Pons (tissue), 1 donor: ENCODE results near the gene FBXO47.
"Not testable (repeated sequence)": the region's sequence is repeated elsewhere in the genome, so short reads cannot be mapped to it uniquely, and the experiment has no call there.

Experiments used
- DNase-seq: peaks from one replicate; pipeline ENCODE4 v3.0.0-alpha.2; 2016; ENCODE audit warnings: low spot score

The FBXO47 gene

DNA sequence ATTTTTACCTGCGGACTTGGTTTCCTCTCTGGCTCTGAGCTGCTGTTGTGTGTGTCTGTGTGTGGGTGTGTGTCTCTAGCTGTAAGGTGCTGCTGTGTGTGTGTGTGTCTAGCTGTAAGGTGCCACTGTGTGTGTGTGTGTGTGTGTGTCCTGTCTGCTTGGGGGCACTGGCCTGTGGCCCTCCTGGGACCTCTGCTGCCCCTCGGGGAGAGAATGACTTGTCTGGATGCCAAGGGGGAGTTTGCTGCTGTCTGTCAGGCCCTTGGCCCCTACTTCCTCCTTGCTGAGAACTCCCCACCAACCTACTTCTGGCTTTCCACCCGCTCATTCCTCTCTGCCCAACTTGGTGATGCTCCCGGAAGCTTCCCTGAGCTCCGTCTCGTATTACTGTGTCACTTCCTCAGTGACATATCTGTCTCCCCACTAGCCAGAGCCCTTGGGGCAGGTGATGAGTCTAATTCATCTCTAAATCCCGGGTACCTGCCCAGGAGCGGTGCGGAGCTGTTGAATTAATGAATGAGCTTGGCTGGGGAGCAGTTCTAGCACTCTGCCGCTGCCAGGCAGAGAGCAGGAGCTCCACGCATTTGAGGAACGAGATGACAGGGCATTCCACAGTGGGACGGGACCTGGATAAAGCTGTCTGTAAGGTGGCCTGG, 45.3 kb downstream of the FBXO47 start:
- DNase-seq = peak; percentile 25

DNA sequence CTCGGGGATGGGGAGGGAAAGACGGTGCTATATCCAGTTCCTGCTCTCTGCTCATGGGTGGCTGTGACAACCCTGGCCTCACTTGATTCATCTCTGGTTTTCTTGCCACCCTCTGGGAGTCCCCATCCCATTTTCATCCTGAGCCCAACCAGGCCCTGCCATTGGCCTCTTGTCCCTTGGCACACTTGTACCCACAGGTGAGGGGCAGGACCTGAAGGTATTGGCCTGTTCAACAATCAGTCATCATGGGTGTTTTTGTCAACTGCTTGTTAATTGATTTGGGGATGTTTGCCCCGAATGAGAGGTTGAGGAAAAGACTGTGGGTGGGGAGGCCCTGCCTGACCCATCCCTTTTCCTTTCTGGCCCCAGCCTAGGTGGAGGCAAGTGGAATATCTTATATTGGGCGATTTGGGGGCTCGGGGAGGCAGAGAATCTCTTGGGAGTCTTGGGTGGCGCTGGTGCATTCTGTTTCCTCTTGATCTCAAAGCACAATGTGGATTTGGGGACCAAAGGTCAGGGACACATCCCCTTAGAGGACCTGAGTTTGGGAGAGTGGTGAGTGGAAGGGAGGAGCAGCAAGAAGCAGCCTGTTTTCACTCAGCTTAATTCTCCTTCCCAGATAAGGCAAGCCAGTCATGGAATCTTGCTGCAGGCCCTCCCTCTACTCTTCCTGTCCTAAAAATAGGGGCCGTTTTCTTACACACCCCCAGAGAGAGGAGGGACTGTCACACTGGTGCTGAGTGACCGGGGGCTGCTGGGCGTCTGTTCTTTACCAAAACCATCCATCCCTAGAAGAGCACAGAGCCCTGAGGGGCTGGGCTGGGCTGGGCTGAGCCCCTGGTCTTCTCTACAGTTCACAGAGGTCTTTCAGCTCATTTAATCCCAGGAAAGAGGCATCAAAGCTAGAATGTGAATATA, 46.6 kb downstream of the FBXO47 start:
- DNase-seq = no peak

DNA sequence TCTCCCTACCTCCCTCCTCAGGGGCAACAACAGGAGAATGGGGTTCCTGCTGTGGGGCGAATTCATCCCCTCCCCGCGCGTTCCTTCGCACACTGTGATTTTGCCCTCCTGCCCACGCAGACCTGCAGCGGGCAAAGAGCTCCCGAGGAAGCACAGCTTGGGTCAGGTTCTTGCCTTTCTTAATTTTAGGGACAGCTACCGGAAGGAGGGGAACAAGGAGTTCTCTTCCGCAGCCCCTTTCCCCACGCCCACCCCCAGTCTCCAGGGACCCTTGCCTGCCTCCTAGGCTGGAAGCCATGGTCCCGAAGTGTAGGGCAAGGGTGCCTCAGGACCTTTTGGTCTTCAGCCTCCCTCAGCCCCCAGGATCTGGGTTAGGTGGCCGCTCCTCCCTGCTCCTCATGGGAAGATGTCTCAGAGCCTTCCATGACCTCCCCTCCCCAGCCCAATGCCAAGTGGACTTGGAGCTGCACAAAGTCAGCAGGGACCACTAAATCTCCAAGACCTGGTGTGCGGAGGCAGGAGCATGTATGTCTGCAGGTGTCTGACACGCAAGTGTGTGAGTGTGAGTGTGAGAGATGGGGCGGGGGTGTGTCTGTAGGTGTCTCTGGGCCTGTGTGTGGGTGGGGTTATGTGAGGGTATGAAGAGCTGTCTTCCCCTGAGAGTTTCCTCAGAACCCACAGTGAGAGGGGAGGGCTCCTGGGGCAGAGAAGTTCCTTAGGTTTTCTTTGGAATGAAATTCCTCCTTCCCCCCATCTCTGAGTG, 47.7 kb downstream of the FBXO47 start:
- DNase-seq = no peak

DNA sequence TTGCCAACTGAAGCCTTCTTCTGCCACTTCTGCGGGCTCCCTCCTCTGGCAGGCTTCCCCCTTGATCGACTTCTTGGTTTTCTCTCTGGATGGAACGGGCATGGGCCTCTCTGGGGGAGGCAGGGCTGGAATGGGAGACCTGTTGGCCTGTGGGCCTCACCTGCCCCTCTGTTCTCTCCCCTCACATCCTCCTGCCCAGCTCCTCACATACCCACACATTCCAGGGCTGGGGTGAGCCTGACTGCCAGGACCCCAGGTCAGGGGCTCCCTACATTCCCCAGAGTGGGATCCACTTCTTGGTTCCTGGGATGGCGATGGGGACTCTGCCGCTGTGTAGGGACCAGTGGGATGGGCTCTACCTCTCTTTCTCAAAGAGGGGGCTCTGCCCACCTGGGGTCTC, 48.3 kb downstream of the FBXO47 start:
- DNase-seq = no peak

DNA sequence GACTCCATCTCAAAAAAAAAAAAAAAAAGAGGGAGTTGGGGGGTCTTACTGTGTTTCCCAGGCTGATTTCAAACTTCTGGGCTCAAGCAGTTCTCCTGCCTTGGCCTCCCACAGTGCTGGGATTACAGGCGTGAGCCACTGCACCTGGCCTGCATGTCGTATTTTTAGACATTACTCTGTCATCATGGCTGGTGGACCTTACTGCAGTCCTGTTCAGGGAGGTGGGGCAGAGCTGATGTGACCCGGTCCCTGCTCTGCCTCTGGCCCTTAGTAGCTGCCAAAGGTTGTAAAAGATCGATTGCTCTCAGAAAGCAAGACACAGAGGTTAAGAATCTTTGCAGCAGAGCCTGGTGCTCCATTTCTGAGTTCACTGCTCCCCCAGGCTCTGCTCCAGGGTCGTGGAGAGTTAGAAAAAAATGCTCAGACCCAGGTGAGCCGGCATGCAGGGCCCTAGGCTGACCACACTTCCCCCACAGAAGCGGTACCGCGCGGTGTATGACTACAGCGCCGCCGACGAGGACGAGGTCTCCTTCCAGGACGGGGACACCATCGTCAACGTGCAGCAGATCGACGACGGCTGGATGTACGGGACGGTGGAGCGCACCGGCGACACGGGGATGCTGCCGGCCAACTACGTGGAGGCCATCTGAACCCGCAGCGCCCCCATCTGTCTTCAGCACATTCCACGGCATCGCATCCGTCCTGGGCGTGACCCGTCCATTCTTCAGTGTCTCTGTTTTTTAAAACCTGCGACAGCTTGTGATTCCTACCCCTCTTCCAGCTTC, 48.9 kb downstream of the FBXO47 start:
- no peak for DNase-seq

DNA sequence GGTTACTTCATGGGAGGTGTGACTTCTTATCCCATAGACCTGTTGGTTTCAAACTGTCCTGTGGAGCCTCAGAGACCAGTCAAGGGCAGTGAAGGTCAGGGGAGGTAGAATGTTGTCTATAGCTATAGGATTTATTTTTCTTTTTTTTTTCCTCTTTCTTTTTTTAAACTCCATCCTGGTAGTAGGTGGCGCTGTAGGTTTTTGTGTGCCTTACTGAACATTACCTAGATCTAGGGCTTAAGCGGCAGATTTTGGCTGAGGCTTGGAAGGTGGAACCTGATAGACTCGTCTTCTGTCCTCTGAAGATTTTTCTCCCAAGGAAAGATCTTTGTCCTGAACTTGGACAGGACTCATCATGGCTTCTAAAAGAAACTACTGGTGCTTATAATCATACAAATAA, 49.9 kb downstream of the FBXO47 start:
- DNase-seq = no peak

DNA sequence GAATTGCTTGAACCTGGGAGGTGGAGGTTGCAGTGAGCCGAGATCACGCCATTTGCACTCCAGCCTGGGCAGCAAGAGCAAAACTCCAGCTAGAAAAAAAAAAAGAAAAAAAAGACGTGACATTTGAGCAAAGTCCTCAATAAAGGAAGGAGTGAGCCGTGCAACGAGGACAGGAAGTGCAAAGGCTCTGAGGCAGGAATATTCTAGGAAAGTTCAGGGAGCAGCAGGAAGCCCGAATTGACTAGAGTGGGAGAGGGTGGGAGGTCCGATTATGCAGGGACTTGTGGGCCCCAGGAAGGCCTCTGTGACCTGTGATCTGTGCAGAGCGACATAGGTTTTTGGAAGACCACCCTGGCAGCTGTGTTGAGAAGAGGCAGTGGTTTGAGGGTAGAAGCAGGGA, 50.4 kb downstream of the FBXO47 start:
- DNase-seq = no peak

DNA sequence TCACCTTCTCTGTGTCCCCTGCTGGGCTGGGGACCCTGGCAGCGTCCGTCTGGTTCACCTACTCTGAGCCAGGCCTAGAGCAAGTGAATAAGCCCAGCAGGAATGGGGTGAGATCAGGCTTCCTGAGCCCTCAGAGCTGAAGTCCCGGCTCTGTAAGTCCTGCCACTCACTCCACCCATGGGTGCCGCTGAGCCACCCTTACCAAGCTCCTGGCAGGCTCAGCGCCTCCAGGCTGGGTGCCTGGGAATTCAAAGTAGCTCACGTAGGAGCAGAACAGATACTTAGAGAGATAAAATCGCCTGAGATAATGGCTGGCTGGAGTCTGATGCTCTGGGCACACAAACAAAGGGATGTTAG, 51.6 kb downstream of the FBXO47 start:
- no peak for DNase-seq

DNA sequence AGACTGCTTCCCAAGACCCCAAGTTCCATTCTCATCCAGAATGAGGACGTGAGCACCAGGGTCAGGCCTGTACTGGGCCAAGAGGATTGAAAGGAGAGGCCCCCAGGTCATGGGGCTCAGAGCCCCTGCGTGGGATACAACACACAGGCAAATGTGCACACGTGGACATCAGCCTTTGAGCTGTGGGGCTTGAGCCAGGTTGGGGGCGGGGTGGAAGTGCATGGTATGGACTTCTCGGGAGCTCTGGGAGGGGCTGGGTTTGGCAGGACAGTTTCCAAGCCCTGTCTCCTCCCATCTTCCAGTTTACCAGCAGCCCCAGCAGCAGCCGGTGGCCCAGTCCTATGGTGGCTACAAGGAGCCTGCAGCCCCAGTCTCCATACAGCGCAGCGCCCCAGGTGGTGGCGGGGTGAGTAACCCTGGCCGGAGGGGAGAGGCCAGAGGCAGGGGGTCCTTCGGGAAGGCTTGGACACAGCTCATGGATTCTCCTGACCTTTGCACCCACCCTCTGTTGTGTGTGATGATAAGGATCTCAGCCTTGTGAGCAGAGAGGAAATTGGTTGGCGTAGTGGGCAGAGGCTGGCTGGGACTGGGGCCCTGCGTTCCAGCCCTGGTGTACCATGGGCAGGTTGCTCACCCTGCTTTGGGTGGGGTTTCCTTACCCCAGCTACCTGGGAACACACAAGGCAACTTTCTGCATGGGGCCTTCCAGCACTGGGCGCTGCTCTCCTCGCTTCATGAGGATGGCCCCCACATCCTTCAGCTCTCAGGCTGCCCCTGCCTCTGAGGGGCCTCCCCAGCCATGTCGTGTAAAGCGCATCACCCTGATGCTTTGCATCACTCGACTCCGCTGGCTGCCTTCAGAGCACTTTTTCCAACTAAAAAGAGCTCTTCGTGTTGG, 52.2 kb downstream of the FBXO47 start:
- no peak for DNase-seq

DNA sequence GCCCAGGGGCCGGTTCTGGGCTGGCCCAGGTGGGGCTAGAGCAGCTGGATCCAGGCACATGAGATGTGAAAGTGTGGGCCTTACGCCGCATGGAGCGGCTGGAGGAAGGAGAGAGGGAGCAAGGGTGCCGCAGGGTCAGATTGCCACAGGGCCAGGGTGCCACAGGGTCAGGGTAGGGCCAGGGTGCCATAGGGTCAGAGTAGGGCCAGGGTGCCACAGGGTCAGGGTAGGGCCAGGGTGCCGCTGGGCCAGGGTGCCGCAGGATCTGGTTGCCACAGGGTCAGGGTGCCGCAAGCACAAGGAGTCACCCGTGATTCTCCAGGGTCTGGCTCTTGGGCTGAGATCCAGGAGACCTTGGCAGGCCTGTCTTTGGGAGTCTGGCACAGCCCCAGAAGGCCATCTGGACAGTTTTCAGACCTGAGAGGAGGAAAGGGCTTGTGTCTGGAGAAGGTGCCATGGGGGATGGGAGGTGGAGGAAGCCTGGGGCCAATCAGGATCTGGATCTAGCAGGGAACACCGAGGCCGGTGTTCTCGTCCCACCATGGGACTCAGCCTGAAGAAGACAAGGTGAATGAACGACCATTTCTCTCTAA, 54.9 kb downstream of the FBXO47 start:
- no peak for DNase-seq

DNA sequence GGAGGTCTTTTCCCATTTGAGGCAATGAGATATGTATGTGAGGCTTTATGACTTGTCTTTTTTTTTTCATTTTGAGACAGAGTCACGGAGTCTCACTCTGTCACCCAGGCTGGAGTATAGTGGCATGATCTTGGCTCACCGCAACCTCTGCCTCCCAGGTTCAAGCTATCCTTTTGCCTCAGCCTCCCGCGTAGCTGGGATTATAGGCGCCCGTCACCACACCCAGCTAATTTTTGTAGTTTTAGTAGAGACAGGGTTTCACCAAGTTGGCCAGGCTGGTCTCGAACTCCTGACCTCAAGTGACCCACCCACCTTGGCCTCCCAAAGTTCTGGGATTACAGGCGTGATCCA, 55.5 kb downstream of the FBXO47 start:
- DNase-seq = not testable (repeated sequence)

DNA sequence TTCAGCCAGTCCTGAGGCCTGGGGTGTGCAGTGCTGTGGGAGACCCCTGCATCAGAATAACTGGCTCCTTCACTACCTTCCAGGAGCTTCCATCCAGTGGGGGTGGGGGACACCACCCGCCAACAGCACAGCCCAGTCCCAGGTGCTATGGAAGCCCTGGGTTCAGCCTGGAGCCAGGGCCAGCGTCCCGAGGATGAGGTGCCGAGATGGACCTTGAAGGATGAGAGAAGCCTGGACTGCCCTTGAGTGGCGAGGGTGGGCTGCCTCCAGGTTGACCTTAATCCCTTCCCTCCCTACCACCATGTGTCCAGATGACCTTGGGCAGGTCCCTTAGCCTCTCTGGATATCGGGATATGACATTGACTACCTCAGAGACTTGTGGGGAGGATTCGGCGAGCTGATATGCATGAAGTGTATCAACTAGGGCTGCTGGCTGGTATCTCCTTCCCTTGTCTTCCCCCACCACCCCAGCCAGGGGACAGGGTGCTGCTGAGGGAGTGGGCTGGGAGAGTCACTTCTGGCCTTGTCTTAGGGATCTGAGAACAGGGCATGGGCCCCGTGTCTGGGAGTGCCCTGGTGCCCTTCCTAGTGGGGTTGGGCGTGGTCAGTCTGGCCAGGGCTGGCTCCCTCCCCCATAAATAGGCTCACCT, 56.0 kb downstream of the FBXO47 start:
- no peak for DNase-seq

DNA sequence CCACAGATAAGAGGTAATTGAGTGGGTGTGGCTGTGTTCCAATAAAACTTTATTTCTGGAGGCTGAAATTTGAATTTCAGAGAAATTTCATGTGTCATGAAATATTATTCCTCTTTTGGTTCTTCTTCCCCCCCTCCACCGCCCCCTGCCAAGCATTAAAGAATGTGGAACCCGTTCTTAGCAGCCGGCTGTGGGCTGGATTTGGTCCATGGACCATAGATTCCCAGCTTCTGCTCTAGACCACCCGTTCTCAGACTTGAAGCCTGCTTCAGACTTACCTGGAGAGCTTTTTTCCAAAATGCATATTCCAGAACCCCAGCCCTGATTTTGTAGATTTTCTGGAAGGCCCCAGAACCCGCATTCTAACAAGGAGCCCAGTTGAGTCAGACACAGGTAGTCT, 56.9 kb downstream of the FBXO47 start:
- no peak for DNase-seq

DNA sequence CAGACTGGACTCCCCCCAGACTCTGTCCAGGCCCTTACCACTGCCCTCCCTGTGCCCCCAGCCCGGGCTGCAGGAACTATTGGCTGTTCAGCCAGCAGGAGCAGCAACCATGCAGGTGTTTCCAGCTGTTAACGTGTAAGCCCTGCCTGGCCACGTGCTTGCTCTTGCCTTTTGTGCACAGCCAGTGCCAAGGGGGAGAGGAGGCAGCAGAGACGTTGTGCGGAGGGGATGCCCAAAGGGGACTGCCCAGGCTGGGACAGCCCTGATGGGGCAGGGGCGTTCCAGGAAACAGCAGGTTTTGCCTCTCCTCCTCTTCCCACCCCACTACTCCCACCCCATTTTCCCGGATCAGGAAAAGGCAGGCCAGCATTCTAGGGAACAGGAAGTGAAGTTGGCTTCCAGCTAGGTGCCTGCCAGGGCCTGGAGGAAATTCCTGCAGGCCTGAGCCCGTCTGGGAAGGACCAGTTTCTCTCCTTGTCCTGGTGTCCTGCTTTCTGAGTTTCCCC, 58.5 kb downstream of the FBXO47 start:
- no peak for DNase-seq

DNA sequence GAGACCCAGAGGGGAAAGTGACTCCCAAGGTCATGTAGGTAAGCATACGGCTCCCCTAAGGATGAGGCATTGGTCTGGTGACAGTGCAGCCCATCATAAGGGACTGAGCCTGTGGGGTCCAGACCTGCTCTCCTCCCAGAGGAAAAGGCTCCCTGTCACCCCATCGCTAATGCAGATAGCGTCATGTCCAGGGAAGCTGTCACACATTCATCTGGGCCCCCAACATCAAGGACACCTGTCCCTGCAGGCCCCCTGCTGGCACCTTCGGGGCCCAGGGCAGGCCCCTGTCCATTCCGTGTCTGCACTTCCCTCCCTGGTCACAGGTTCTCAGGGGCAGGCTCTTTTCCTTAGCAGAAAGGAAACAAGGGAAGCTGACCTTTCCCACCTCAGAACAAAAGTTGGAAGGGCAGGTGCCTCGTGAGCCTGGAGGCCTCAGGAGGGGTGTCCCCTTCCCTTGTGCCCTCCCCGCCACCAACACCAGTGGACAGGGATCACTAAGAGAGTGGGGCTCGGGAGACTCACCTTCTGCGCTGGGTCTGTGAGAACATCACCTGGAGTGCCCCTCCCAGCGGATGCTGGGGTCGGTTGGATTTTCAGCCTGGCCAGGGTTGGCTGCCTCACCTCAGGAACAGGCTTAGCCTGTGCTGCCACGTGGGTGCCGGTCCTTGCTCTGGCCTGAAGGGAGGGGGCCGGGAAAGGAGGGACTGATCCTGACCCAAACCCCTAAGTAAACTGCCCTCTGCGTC, 59.1 kb downstream of the FBXO47 start:
- no peak for DNase-seq

DNA sequence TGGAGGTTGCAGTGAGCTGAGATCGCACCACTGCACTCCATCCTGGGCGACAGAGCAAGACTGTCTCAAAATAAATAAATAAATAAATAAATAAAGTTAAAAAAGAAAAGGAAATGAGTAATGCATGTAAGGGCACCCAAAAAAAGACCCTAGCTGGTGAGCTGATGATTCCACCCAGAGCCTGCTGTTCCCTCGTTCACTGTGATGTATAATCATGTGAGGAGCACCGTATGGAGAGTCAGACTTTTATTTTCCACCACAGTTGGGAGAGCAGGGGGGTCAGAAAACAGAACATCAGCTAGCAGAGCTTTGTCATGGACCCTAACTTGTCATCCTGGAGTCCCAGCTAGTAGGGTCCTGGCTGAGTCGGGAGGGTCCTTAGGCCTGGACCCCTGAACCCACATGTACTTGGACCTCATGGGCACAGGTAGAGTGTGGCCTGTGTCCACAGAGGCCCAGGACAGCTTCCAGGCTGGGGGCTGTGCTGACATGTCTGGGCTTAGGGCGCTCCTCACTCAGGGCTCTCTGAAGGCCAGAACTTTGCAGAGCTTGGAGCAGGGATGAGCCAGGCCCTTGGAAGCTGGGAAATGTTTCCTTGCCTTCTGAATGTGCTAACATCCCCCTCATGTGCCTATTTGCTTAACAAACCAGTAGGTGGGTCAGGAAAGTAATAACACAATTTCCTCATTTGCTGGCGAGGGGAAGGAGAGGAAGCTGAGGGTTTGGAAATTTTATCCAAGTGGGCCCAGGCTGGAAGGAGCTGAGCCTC, 60.6 kb downstream of the FBXO47 start:
- no peak for DNase-seq

DNA sequence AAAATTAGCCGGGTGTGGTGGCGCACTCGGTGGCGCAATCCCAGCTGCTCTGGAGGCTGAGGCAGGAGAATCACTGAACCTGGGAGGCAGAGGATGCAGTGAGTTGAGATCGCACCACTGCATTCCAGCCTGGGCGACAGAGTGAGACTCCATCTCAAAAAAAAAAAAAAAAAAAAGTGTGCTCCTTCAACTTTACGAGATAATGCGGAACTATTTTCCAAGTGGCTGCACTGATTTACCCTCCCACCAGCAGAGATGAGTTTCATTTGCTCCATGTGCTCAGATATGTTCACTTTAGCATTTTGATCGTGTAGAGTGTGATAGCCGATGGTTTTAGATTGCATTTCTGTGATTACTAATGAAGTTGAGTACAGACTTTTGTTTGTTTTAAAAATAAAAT, 61.8 kb downstream of the FBXO47 start:
- no peak for DNase-seq

DNA sequence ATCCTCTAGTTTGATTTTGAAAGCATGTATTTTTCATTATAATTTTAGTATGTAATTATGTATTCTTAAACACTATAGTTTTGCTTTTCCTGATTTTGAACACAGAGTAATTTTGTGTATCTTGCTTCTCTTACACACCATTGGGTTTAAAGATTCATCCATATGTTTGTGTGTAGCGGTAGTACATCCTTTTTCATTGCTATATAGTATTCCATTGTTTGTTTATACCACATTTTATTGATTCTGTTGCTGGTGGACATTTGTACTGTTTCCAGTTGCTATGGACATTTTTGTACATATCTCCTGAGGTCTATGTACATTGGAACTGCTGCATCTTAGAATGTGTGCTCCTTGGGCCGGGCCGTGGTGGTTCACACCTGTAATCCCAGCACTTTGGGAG, 62.3 kb downstream of the FBXO47 start:
- DNase-seq = no peak

DNA sequence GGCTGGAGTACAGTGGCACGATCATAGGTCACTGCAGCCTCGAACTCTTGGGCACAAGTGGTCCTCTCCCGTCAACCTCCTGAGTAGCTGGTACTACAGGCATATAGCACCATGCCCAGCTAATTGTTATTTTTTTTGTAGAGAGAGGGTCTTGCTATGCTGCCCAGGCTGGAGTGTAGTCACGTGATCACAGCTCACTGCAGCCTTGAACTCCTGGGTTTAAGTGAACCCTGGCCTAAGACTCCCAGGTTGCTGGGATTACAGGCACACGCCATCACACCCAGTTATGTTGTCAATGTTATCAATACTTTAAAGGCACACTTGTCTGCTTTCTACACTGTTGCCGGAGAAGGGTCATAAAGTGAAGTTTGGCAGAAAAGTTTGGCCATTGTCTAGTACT, 63.8 kb downstream of the FBXO47 start:
- no peak for DNase-seq
